Upper lobe of left lung (tissue), 6 donors: ENCODE results near the gene KDM6B. TPM values are rescaled to one million over a fixed set of nuclear protein-coding genes. Genes with fewer than 3 reads are reported as not detected.

Experiments
- ATAC-seq, 2 donors: fragments of 200-7000 bp; cut with Tn5 transposase; one replicate each; pipeline ENCODE4 v1.9.1; 2022; ENCODE audit warnings: mild to moderate bottlenecking in 2 of 2, moderate library complexity in 2 of 2; ENCODE audit not compliant: low FRiP score in 2 of 2
- DNase-seq, 2 donors: peaks; one replicate each; pipeline ENCODE4 v3.0.0-alpha.2; 2019 to 2020
- H3K27ac ChIP-seq, 4 donors: fragments of 200-600 bp; sonication (generic); one replicate each; pipeline ENCODE4 v1.5.1; 2016 to 2019
- H3K27me3 ChIP-seq, 4 donors: fragments of 200-600 bp; sonication (generic); one replicate each; pipeline ENCODE4 v1.5.1; 2017 to 2019
- H3K36me3 ChIP-seq, 4 donors: fragments of 200-600 bp; sonication (generic); one replicate each; pipeline ENCODE4 v1.5.1; 2016 to 2019
- H3K4me1 ChIP-seq, 4 donors: fragments of 200-600 bp; sonication (generic); one replicate each; pipeline ENCODE4 v1.5.1; 2018 to 2019
- H3K4me3 ChIP-seq, 4 donors: fragments of 200-600 bp; sonication (generic); one replicate each; pipeline ENCODE4 v1.5.1; 2017 to 2019; ENCODE audit warnings: mild to moderate bottlenecking in 2 of 4, moderate library complexity in 1 of 4
- H3K9me3 ChIP-seq, 4 donors: fragments of 200-600 bp; sonication (generic); one replicate each; pipeline ENCODE4 v1.5.1; 2018 to 2019
- EP300 ChIP-seq, 4 donors: sonication (generic); formaldehyde crosslinking; IDR thresholded peaks; one replicate each; pipeline ENCODE4 v1.5.1; 2017; ENCODE audit warnings: antibody characterized with exemption in 4 of 4, control low read depth in 2 of 4
- POLR2A ChIP-seq, 4 donors: fragments of 450-650 bp; IDR thresholded peaks; one replicate each; pipeline ENCODE4 v1.5.1; 2016 to 2017; ENCODE audit warnings: antibody characterized with exemption in 4 of 4, mild to moderate bottlenecking in 2 of 4
- POLR2AphosphoS5 ChIP-seq, 2 donors: sonication (generic); formaldehyde crosslinking; IDR thresholded peaks; one replicate each; pipeline ENCODE4 v1.5.1; 2017; ENCODE audit warnings: antibody characterized with exemption in 2 of 2
- WGBS, 2 donors: methylation state at CpG; one replicate each; pipeline ENCODE4 v1.1.5; 2017 to 2018; 5-methylcytosine and 5-hydroxymethylcytosine counted together
- total RNA-seq, 6 donors: library from RNA; depleted of rRNA in 4 of 6; stranded (reverse); fragments of >200 nt in 4 of 6; gene quantifications; one replicate each; pipeline versions ENCODE4 v1.1.0 to v1.2.1, GENCODE V29; 2016 to 2021
- TF ChIP-seq, protein P1 (sequence below), 6 experiments: fragments of 450-650 bp in 4 of 6; fragments of 200-600 bp in 2 of 6; sonication (generic) in 2 of 6; IDR thresholded peaks; one replicate each; pipeline ENCODE4 v1.5.1; 2016 to 2019; ENCODE audit warnings: antibody characterized with exemption in 6 of 6
- donor health status: DM: no; HTN: no; CAD: no; lungs with moderate emphysema.
- donor health status: DM: no; HTN: yes; CAD: no; lungs with severe emphysema.

KDM6B gene, protein sequence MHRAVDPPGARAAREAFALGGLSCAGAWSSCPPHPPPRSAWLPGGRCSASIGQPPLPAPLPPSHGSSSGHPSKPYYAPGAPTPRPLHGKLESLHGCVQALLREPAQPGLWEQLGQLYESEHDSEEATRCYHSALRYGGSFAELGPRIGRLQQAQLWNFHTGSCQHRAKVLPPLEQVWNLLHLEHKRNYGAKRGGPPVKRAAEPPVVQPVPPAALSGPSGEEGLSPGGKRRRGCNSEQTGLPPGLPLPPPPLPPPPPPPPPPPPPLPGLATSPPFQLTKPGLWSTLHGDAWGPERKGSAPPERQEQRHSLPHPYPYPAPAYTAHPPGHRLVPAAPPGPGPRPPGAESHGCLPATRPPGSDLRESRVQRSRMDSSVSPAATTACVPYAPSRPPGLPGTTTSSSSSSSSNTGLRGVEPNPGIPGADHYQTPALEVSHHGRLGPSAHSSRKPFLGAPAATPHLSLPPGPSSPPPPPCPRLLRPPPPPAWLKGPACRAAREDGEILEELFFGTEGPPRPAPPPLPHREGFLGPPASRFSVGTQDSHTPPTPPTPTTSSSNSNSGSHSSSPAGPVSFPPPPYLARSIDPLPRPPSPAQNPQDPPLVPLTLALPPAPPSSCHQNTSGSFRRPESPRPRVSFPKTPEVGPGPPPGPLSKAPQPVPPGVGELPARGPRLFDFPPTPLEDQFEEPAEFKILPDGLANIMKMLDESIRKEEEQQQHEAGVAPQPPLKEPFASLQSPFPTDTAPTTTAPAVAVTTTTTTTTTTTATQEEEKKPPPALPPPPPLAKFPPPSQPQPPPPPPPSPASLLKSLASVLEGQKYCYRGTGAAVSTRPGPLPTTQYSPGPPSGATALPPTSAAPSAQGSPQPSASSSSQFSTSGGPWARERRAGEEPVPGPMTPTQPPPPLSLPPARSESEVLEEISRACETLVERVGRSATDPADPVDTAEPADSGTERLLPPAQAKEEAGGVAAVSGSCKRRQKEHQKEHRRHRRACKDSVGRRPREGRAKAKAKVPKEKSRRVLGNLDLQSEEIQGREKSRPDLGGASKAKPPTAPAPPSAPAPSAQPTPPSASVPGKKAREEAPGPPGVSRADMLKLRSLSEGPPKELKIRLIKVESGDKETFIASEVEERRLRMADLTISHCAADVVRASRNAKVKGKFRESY (N-terminal part only)
- 10 to 100 TPM; 17.5 to 68.0 (median 42.2) TPM for total RNA-seq

DNA sequence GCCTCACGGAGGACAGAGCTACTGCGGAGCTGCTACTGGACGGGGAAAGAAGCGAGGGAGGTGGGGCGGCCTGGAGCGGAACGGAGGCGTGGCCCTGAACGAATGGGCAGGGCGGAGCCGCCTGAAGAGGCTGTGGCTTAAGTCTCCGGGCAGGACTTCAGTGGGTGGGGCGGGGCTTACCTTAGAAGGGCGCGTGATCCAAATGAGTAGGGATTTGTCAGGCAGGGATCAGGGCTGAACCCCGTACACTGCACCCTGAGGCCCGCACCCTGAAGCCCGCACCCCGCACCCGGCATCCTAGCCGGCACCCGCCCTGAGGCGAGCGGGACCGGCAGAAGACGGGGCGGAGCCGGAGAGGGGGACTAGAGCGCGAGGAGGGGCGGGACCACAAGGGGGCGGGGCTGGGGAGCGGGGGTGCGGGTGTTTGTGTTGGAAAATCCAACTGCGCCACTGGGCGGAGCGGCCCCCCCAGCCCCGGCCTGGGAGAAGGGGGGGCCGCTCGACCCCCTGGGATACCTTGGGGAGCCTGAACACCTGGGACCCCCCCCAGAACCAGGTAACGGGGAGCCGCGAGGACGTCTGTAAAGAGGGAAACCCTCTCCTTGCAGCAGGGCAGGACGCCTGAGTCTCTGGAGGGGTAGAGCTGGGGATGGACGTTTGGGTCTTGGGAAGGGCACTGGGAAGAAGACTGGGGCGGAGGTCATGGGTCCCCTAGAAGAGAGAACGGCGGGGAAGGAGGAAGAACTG, at the start of gene KDM6B:
TSS of gene KDM6B (plus strand) at position 423 of the 747 bp plus-strand sequence. CDS start 11,338 bp downstream, outside the sequence.
- Histone ChIP-seq H3K36me3 (no peaks in the 10 kb centered on the region), H3K27ac (peak within 1 kb of the TSS; percentile 93 to 100 (median 99)), H3K9me3 (no peaks in the 10 kb centered on the region), H3K4me1 (peaks cover 21 to 39% (median 35%) of the 10 kb centered on the region in 4 donors), H3K4me3 (peak within 1 kb of the TSS; percentile 26 to 86 (median 62)), H3K27me3 (no peaks in the 10 kb centered on the region)
- ATAC-seq (peak; percentile 80 to 86), DNase-seq (peak; percentile 95 to 98)
- 0 to 1% methylated on average over 31 to 49 of the region's 49 CpGs for WGBS, 2 donors
- TF ChIP-seq, protein P1, sequence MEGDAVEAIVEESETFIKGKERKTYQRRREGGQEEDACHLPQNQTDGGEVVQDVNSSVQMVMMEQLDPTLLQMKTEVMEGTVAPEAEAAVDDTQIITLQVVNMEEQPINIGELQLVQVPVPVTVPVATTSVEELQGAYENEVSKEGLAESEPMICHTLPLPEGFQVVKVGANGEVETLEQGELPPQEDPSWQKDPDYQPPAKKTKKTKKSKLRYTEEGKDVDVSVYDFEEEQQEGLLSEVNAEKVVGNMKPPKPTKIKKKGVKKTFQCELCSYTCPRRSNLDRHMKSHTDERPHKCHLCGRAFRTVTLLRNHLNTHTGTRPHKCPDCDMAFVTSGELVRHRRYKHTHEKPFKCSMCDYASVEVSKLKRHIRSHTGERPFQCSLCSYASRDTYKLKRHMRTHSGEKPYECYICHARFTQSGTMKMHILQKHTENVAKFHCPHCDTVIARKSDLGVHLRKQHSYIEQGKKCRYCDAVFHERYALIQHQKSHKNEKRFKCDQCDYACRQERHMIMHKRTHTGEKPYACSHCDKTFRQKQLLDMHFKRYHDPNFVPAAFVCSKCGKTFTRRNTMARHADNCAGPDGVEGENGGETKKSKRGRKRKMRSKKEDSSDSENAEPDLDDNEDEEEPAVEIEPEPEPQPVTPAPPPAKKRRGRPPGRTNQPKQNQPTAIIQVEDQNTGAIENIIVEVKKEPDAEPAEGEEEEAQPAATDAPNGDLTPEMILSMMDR (IDR thresholded peaks at IDR 0.05): peak in 1 of 6 experiments; percentile 8
- TF ChIP-seq EP300 (IDR thresholded peaks at IDR 0.05) (no peak), POLR2AphosphoS5 (IDR thresholded peaks at IDR 0.05) (peak in 1 of 2 donors; percentile 32), POLR2A (IDR thresholded peaks at IDR 0.05) (peak in 3 of 4 donors; percentile 39 to 47 (median 41))

DNA sequence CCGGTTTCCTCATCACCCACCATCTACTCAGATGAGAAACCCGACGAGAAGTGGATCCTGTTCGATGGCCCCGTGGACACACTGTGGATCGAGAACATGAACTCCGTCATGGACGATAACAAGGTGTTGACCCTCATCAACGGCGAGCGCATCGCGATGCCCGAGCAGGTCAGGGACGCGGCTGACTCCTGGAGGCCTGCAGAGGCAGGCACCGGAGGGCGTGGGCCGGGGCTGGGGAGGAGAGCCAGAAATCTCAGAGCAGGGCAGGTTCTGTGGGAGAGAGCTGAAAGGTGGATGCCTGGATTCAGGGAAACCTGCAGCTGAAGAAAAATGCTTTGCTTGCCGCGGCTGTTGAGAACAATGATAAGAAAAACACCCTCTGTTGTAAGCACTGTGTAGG, 47.2 kb upstream of the KDM6B start:
- DNase-seq: peak in 1 of 2 donors; percentile 66
- H3K4me3 ChIP-seq: no peak overlapping the region
- ATAC-seq: peak in 1 of 2 donors; percentile 48
- TF ChIP-seq EP300 (IDR thresholded peaks at IDR 0.05) (no peak), POLR2A (IDR thresholded peaks at IDR 0.05) (no peak), POLR2AphosphoS5 (IDR thresholded peaks at IDR 0.05) (no peak)
- TF ChIP-seq, protein P1 (IDR thresholded peaks at IDR 0.05): no peak
- peaks cover 0 to 2% (median 0%) of the 10 kb centered on the region in 4 donors for H3K4me1 ChIP-seq
- no peaks in the 10 kb centered on the region for H3K36me3 ChIP-seq
- H3K27ac ChIP-seq: no peak overlapping the region
- no peaks in the 10 kb centered on the region for H3K9me3 ChIP-seq
- 84 to 85% methylated on average over 21 of the region's 21 CpGs for WGBS, 2 donors
- no peaks in the 10 kb centered on the region for H3K27me3 ChIP-seq

DNA sequence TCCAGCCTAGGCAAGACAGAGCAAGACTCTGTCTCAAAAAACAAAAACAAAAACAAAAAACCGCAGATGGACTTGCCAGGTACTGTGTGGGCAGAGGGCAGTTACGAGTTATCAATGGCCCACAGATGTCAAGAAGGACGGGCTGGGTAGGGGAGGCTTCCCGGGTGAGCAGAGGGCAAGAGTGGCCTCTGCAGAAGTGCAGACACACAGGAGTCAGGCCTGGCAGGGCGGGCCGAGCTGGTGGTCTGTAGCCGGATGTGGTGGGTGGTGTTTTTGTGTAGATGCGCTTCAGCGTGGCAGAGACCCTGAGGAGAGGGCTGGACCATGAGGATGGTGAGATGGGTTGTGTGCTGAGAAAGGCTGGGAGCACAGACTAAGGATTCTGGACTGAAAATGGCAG, 44.9 kb upstream of the KDM6B start:
- no peak overlapping the region for H3K4me3 ChIP-seq
- H3K27ac ChIP-seq: no peak overlapping the region
- no peak for TF ChIP-seq POLR2A (IDR thresholded peaks at IDR 0.05)
- TF ChIP-seq, protein P1 (IDR thresholded peaks at IDR 0.05): no peak
- no peak for TF ChIP-seq EP300 (IDR thresholded peaks at IDR 0.05)
- TF ChIP-seq POLR2AphosphoS5 (IDR thresholded peaks at IDR 0.05): no peak
- no peaks in the 10 kb centered on the region for H3K27me3 ChIP-seq
- ATAC-seq (no peak), DNase-seq (no peak)
- WGBS, 2 donors: 79 to 85% methylated on average over 9 of the region's 9 CpGs
- no peaks in the 10 kb centered on the region for H3K9me3 ChIP-seq
- no peaks in the 10 kb centered on the region for H3K36me3 ChIP-seq
- no peaks in the 10 kb centered on the region for H3K4me1 ChIP-seq

DNA sequence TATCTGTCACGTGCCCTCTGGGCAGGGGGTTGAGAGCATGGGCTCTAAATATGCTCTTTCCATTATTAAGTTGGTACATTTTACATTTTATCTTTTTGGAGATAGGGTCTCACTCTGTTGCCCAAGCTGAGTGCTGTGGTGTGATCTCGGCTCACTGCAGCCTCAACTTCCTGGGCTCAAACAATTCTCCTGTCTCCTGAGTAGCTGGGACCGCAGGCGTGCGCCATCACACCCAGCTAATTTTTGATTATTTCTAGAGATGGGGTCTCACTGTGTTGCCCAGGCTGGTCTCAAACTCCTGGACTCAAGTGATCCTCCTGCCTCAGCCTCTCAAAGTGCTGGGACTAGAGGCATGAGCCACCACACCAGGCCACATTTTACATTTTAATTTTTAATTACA, 43.9 kb upstream of the KDM6B start:
- DNase-seq (no peak), ATAC-seq (no peak)
- no peaks in the 10 kb centered on the region for H3K9me3 ChIP-seq
- 92 to 93% methylated on average over 5 of the region's 5 CpGs for WGBS, 2 donors
- no peak overlapping the region for H3K27ac ChIP-seq
- H3K4me1 ChIP-seq: no peaks in the 10 kb centered on the region
- H3K36me3 ChIP-seq: no peaks in the 10 kb centered on the region
- TF ChIP-seq, protein P1 (IDR thresholded peaks at IDR 0.05): no peak
- TF ChIP-seq POLR2AphosphoS5 (IDR thresholded peaks at IDR 0.05) (no peak), POLR2A (IDR thresholded peaks at IDR 0.05) (no peak), EP300 (IDR thresholded peaks at IDR 0.05) (no peak)
- no peak overlapping the region for H3K4me3 ChIP-seq
- H3K27me3 ChIP-seq: no peaks in the 10 kb centered on the region
